Astrocyte of the cerebellum (primary cell): ENCODE data around the gene FEN1.
A peak's percentile ranks its signal among the peaks of the same experiment; 100 is the strongest.

ENCODE experiments used
- DNase-seq: peaks from one replicate; pipeline ENCODE4 v3.0.0-alpha.2; 2011; ENCODE audit warnings: low read depth
- H3K4me3 ChIP-seq: 2 replicates; pipeline ENCODE4 v1.5.1; 2011; ENCODE audit warnings: mild to moderate bottlenecking, low read depth, low read length, moderate library complexity
- CTCF ChIP-seq: IDR thresholded peaks from 2 replicates; pipeline ENCODE4 v1.5.1; 2012; ENCODE audit warnings: low read length, low read depth, moderate library complexity, mild to moderate bottlenecking; ENCODE audit errors: missing control alignments
- in situ Hi-C: cut with HindIII; loops from 2 replicates; pipeline ENCODE4 v1.10.0; 2017; ENCODE audit warnings: low sequenced_read_pairs

Gene FEN1

GRCh38 chr11:61817471-61818202 is 24.9 kb downstream of the FEN1 start:
- in situ Hi-C loops = loop anchor here (10.0 kb wide), 2 partner anchors 107 to 287 kb away; no protein-coding TSS in a partner anchor
- no peak for DNase-seq
- peak overlapping the region; percentile 72 for H3K4me3 ChIP-seq
- no peak for TF ChIP-seq CTCF

GRCh38 chr11:61820174-61820573 is 27.5 kb downstream of the FEN1 start:
- DNase-seq = no peak
- no peak overlapping the region for H3K4me3 ChIP-seq
- in situ Hi-C loops = no loop called here
- no peak for TF ChIP-seq CTCF

GRCh38 chr11:61826930-61827570 is 34.3 kb downstream of the FEN1 start:
- in situ Hi-C loops = no loop called here
- no peak for DNase-seq
- TF ChIP-seq CTCF = no peak
- H3K4me3 ChIP-seq = peak overlapping the region; percentile 90

GRCh38 chr11:61827571-61828378 is 35.1 kb downstream of the FEN1 start, which contains the start of gene FADS2:
Gene FADS2, plus strand, starts transcription at chr11:61828300. Its CDS starts 91 bp downstream, at chr11:61828391.
- DNase-seq = peak; percentile 57
- H3K4me3 ChIP-seq = peak within 1 kb of the TSS; percentile 90
- no peak for TF ChIP-seq CTCF
- in situ Hi-C loops = no loop called here

GRCh38 chr11:61828379-61828628 is 35.6 kb downstream of the FEN1 start:
- no peak for DNase-seq
- peak overlapping the region; percentile 90 for H3K4me3 ChIP-seq
- no peak for TF ChIP-seq CTCF
- in situ Hi-C loops = no loop called here

- in situ Hi-C loops = no loop called here
- no peak for DNase-seq
Observed at GRCh38 chr11:61828629-61829407, 36.1 kb downstream of the FEN1 start.

More at GRCh38 chr11:61828629-61829407, 36.1 kb downstream of the FEN1 start:
- peak overlapping the region; percentile 90 for H3K4me3 ChIP-seq
- TF ChIP-seq CTCF = peak; percentile 63
